VCaP (cell line): Measurements from ENCODE around the gene CACNA2D3.
A peak's percentile ranks its signal among the peaks of the same experiment; 100 is the strongest.

Source experiments
- H3K27ac ChIP-seq: fragments of 450-650 bp; 2 replicates; pipeline ENCODE4 v1.5.1; 2017
- CTCF ChIP-seq: fragments of 450-650 bp; conservative IDR thresholded peaks from 2 replicates; pipeline ENCODE4 v1.5.1; 2017; ENCODE audit warnings: mild to moderate bottlenecking, moderate library complexity

Gene CACNA2D3

DNA sequence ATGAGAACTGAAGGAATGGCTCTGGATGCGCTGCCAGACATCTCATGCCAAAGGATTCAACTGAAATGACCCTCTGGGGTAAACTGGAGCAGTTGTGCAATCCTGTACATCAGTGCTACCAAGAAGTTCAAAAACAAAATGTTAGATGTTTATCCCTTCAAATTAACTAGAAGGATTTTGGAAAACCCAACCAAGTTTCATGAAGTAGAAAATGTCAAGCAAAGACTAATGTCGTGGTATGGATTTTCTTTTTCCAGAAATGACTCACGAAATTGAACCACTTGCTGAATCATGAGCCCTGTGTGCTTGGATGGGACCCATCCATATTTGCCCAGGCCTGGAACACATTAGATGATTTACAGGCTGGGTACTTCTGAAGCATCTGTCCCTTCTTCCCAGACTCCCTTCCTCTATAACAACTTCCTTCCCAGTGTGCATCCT lies 703.9 kb downstream of the CACNA2D3 start:
- TF ChIP-seq CTCF: no peak
- no peak overlapping the region for H3K27ac ChIP-seq

DNA sequence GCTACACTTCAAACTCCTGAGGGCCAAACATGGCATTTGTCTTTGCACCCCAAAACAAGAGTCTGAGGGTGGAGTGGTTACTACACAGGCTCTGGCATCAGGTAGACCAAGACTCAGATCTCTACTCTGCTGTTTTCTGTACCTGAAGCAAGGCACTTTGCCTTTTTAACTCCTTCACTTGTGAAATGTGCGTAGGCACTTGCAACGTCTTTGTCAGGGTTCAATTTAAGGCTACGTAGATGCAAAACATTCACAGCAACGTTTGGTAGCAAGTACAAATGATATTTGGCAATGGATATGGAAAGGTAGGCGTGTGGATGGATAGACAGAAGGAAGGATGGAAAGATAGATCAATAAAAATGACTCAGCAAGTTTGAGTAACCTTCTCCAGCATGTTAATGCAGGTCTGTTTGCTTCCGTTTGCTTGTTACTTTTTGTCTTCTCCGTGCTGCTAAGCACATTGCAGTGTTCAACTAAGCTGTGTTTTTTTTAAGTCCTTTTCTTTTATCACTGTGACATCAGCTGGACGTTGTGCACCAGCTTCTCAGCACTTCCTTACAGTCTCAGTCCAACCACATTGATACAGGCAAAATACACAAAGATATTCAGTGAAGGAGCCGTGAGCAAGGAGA lies 704.8 kb downstream of the CACNA2D3 start:
- TF ChIP-seq CTCF: no peak
- H3K27ac ChIP-seq: no peak overlapping the region

DNA sequence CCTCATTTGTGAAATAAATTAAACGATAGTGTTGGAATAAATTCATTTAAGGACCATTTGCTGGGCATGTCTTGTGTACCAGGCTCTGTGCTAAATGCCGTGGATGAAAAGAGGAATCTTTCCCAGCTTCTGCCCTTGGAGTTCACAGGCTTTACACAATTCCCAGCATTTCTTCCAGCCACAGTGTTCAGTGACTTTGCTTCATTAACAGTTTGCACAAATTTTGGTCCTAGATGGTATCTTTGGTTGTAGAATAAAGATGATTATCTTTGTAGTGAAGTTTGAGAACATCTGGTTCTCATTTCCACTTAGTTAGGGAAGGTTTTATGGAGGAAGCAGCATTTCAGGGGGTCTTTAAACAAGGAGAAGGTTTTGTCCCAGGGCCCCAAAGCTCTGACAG lies 705.4 kb downstream of the CACNA2D3 start:
- H3K27ac ChIP-seq: no peak overlapping the region
- no peak for TF ChIP-seq CTCF

- peak; percentile 78 for TF ChIP-seq CTCF
- H3K27ac ChIP-seq: no peak overlapping the region
Measured at GRCh38 chr3:54830658-54831057, 708.3 kb downstream of the CACNA2D3 start.

GRCh38 chr3:54831112-54831511 lies 708.8 kb downstream of the CACNA2D3 start:
- TF ChIP-seq CTCF: no peak
- no peak overlapping the region for H3K27ac ChIP-seq

GRCh38 chr3:54832876-54833275 lies 710.5 kb downstream of the CACNA2D3 start:
- TF ChIP-seq CTCF: no peak
- H3K27ac ChIP-seq: no peak overlapping the region

GRCh38 chr3:54835701-54836100 lies 713.3 kb downstream of the CACNA2D3 start:
- no peak for TF ChIP-seq CTCF
- H3K27ac ChIP-seq: no peak overlapping the region
